GM12874 (cell line): ENCODE results near the gene ZFYVE21.

Experiments
- TF ChIP-seq, protein P1 (sequence below): IDR thresholded peaks from 2 replicates; pipeline ENCODE4 v1.5.1; 2011; ENCODE audit warnings: low read depth, mild to moderate bottlenecking, control low read depth, low read length, moderate library complexity; ENCODE audit not compliant: insufficient read depth

The ZFYVE21 gene

DNA sequence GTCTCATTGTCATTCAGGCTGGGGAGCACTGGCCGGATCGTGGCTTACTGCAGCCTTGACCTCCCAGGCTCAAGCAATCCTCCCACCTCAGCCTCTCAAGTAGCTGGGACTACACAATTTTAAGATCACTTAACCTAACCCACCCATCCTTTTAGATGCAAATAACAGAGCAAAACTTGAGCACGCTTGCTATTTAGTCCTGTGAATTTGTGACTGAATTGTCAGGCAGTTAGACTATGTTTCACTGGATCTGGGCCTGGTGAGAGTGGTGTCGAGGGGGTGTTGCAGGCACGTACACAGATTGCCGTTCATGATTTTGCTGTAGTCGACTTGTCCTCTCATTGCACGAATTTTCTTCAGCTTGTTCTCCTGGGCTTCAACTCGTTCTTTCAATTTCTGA is 38.2 kb downstream of the ZFYVE21 start:
- TF ChIP-seq, protein P1, sequence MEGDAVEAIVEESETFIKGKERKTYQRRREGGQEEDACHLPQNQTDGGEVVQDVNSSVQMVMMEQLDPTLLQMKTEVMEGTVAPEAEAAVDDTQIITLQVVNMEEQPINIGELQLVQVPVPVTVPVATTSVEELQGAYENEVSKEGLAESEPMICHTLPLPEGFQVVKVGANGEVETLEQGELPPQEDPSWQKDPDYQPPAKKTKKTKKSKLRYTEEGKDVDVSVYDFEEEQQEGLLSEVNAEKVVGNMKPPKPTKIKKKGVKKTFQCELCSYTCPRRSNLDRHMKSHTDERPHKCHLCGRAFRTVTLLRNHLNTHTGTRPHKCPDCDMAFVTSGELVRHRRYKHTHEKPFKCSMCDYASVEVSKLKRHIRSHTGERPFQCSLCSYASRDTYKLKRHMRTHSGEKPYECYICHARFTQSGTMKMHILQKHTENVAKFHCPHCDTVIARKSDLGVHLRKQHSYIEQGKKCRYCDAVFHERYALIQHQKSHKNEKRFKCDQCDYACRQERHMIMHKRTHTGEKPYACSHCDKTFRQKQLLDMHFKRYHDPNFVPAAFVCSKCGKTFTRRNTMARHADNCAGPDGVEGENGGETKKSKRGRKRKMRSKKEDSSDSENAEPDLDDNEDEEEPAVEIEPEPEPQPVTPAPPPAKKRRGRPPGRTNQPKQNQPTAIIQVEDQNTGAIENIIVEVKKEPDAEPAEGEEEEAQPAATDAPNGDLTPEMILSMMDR: no peak

DNA sequence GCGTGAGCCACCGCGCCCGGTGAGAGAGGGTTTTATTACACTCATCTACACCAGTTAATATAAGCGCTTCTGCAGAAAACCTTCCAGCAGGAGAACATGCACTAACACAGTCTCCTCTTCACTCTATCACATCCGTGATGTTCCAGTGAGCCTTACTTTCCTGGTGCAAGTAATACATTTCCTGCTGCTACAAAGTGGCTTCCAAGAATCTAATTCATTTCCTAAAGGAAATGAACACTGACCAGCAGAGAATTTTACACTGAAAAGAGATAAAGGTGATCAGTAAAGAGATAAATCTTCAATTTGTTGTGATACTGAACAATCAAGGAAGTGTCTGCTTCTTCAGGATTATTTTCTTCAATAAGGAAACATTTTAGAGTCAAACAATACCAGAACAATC is 39.5 kb downstream of the ZFYVE21 start:
- TF ChIP-seq, protein P1: no peak

DNA sequence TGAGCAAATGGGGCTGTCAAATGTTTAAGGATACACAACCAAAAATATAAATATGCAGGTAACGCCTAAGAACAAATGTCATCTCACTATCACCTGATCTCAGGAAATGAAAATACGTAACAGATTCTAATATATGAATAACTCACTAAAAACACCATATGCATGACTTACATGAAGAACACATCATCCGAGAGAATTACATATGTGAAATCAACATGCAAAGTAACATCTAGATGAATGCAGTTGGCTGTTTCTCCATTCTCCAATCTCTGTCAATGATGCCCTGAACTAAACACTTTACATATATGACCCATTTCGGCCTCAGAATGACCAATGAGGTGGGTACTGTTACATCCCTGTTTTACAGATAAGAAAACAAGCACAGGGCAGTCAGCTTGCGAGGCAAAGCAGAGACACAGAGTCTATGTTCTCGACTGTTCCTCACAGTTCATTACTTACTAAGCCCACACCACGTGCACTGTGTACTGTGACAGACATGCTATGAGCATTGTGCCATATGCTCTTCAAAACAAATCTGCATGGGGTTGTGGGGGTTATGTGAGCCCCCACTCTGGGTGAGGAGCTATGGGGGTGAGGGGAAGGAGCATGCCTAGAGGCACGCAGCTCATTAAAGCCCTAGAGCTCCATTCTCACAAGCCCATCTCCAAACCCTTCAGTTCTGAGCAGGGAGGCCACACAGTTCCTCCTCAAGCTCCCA is 42.6 kb downstream of the ZFYVE21 start:
- TF ChIP-seq, protein P1: no peak

DNA sequence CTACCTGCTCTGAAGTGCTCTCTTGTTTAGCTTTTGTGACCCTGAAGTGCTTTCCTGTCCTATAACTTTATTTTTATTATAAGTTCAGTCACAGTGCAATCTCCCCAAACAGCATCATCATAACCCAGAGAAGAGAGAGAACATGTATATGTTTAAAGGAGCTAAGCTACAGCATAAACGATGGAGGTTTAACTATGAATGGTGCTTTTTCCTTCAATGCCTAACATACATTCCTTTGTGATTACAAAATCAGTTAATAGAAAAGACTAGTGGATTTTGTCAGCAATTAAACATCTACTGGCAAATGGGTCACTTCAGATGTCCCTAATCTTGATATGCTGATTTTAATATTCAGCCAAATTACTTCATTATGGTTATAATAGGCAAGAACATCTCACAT is 46.4 kb downstream of the ZFYVE21 start:
- TF ChIP-seq, protein P1: no peak

DNA sequence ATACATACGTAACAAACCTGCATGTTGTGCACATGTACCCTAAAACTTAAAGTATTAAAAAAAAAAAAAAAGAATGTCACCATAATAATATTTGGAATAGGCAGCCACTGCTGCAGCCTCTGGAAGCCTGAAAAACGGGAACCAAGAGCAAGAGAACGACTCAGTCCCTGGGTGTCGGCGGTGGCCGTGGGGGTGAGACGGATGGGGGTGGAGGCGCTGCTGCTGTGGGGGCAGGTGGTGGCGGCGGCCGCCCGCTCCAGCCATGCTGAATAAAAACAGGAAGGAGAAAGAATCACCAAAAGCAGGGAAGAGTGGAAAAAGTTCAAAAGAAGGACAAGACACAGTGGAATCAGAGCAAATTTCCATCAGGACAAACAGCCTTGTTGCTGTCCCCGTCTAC is 46.9 kb downstream of the ZFYVE21 start:
- TF ChIP-seq, protein P1: no peak

DNA sequence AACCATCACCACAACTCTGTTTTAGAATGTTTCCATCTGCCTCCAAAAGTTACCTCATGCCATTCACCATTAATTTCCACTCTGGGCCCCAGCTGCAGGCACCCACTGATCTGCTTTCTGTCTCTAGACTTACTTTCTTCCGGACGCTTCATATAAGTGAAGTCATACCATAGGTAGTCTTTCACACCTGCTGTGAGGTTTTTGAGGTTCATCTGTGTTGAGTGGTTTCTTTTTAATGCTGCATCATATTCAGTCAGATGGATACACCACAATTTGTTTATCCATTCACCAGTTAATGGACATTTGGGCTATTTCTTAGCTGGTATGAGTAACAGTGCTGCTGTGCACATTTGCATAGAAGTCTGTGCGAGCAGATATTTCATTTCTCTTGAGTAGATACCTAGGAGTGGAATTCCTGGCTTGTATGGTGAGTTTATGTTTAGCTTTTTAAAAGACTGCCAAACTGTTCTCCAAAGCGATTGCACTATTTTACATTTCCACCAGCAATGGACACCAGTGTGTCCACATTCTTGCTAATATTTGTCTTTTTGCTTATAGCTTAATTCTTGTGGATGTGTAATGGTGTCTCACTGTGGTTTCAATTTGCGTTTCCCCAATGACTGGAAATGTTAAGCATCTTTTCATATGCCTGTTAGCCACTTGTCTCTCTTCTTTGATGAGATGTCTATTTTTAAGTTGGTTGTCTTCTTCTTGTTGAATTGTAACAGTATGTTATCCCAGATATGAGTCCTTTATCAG is 48.3 kb downstream of the ZFYVE21 start:
- TF ChIP-seq, protein P1: no peak

DNA sequence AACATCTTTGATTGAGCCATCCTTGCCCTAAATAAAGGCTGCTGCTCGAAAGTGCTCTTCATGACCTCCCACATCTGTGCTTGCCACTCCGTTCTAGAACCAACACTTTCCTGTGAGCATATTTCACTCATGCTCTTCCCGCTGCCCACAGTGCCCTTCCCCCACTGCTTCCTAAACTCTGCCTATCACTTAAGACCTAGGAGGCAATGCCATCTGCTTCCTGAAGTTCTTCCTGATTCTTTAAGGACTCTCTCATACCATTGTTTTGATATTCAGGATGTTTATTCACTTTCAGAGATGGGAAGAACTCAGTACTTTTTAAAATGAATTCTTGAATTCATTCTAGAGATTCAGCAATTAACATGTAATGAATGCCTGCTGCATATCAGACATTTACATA is 49.9 kb downstream of the ZFYVE21 start:
- TF ChIP-seq, protein P1: no peak
